HEK293 (cell line): Measurements from ENCODE around the gene SLIT1.

ENCODE experiments used
- CTCF ChIA-PET: fragments of 350-600 bp; formaldehyde crosslinking; extraction: SDS; loops from one replicate; lab custom pipeline; 2021; ENCODE audit warnings: antibody characterized with exemption; lab: Yijun Ruan, JAX
- POLR2A ChIA-PET: fragments of 300-600 bp; formaldehyde crosslinking; extraction: SDS; loops from one replicate; lab custom pipeline; 2020; ENCODE audit warnings: antibody characterized with exemption, inconsistent platforms; lab: Yijun Ruan, JAX
- H3K27ac ChIP-seq: fragments of 200-500 bp; sonication (Bioruptor generic); 2 replicates; pipeline ENCODE4 v1.5.1; 2014; ENCODE audit warnings: low read depth, low read length, control low read depth, inconsistent platforms; ENCODE audit errors: extremely low read depth
- H3K36me3 ChIP-seq, 2 experiments: fragments of 200-500 bp in 1 of 2; sonication (Bioruptor generic) in 1 of 2; 1 replicate in 1 of 2; 2 replicates in 1 of 2; pipeline ENCODE4 v1.5.1; 2014 to 2017; ENCODE audit warnings: inconsistent platforms in 2 of 2, low read length in 2 of 2; ENCODE audit not compliant: control insufficient read depth in 2 of 2, insufficient read depth in 1 of 2
- H3K4me1 ChIP-seq: fragments of 200-500 bp; sonication (Bioruptor generic); 2 replicates; pipeline ENCODE4 v1.5.1; 2014; ENCODE audit warnings: mild to moderate bottlenecking, low read length, inconsistent platforms; ENCODE audit not compliant: control insufficient read depth, insufficient read depth
- H3K4me3 ChIP-seq: 2 replicates; pipeline ENCODE4 v1.5.1; 2011; ENCODE audit warnings: low read depth, mild to moderate bottlenecking, control low read depth, low read length, moderate library complexity
- H3K9me3 ChIP-seq: fragments of 200-500 bp; sonication (Bioruptor generic); 2 replicates; pipeline ENCODE4 v1.5.1; 2014; ENCODE audit warnings: low read depth, low read length, inconsistent platforms; ENCODE audit not compliant: control insufficient read depth, insufficient read depth
- BCL11A ChIP-seq: fragments of 450-650 bp; formaldehyde crosslinking; IDR thresholded peaks from 2 replicates; pipeline ENCODE4 v1.5.1; 2016; ENCODE audit warnings: low read depth, missing biosample characterization, missing genetic modification characterization
- ELK4 ChIP-seq: IDR thresholded peaks from 2 replicates; pipeline ENCODE4 v1.6.1; 2011; ENCODE audit warnings: mild to moderate bottlenecking, low read depth, low read length, borderline replicate concordance
- GLI2 ChIP-seq: fragments of 450-650 bp; formaldehyde crosslinking; IDR thresholded peaks from 2 replicates; pipeline ENCODE4; 2017; ENCODE audit warnings: missing biosample characterization, missing genetic modification characterization, low read depth, borderline replicate concordance
- GLIS2 ChIP-seq: fragments of 450-650 bp; formaldehyde crosslinking; IDR thresholded peaks from 2 replicates; pipeline ENCODE4 v1.5.1; 2016; ENCODE audit warnings: missing biosample characterization, missing genetic modification characterization
- KLF10 ChIP-seq: fragments of 450-650 bp; IDR thresholded peaks from 2 replicates; pipeline ENCODE4 v1.5.1; 2018; ENCODE audit warnings: missing biosample characterization, mild to moderate bottlenecking, missing genetic modification characterization
- PRDM1 ChIP-seq: fragments of 450-650 bp; formaldehyde crosslinking; IDR thresholded peaks from 2 replicates; pipeline ENCODE4; 2016; ENCODE audit warnings: missing biosample characterization, missing genetic modification characterization
- TCF7L2 ChIP-seq: IDR thresholded peaks from 2 replicates; pipeline ENCODE4 v1.6.1; 2011; ENCODE audit warnings: low read depth, mild to moderate bottlenecking, inconsistent platforms, low read length, moderate library complexity, borderline replicate concordance
- TRIM28 ChIP-seq: IDR thresholded peaks from 2 replicates; pipeline ENCODE4 v1.6.1; 2011; ENCODE audit warnings: low read length, control low read depth, borderline replicate concordance
- TSHZ1 ChIP-seq: fragments of 450-650 bp; formaldehyde crosslinking; IDR thresholded peaks from 2 replicates; pipeline ENCODE4 v1.5.1; 2016; ENCODE audit warnings: missing biosample characterization, missing genetic modification characterization, borderline replicate concordance
- ZBTB7A ChIP-seq: fragments of 450-650 bp; formaldehyde crosslinking; IDR thresholded peaks from 2 replicates; pipeline ENCODE4 v1.5.1; 2016; ENCODE audit warnings: low read depth, missing biosample characterization, missing genetic modification characterization
- ZNF211 ChIP-seq: fragments of 450-650 bp; formaldehyde crosslinking; IDR thresholded peaks from 2 replicates; pipeline ENCODE4 v1.5.1; 2016; ENCODE audit warnings: low read depth, missing biosample characterization, missing genetic modification characterization
- ZNF248 ChIP-seq: fragments of 450-650 bp; formaldehyde crosslinking; IDR thresholded peaks from 2 replicates; pipeline ENCODE4 v1.5.1; 2017; ENCODE audit warnings: missing biosample characterization, missing genetic modification characterization
- ZNF350 ChIP-seq: fragments of 450-650 bp; formaldehyde crosslinking; IDR thresholded peaks from 2 replicates; pipeline ENCODE4 v1.5.0; 2017; ENCODE audit warnings: missing biosample characterization, mild to moderate bottlenecking, missing genetic modification characterization
- ZNF433 ChIP-seq: fragments of 450-650 bp; formaldehyde crosslinking; IDR thresholded peaks from 2 replicates; pipeline ENCODE4 v1.5.1; 2016; ENCODE audit warnings: missing biosample characterization, missing genetic modification characterization, low read depth
- ZNF518A ChIP-seq: fragments of 450-650 bp; formaldehyde crosslinking; conservative IDR thresholded peaks from 2 replicates; pipeline ENCODE4 v1.5.1; 2016; ENCODE audit warnings: low read depth, missing biosample characterization, missing genetic modification characterization
- ZNF585B ChIP-seq: fragments of 450-650 bp; formaldehyde crosslinking; IDR thresholded peaks from 2 replicates; pipeline ENCODE4 v1.5.1; 2016; ENCODE audit warnings: missing biosample characterization, missing genetic modification characterization
- ZNF596 ChIP-seq: fragments of 450-650 bp; IDR thresholded peaks from 2 replicates; pipeline ENCODE4 v1.5.0; 2018; ENCODE audit warnings: missing biosample characterization, mild to moderate bottlenecking, missing genetic modification characterization, moderate library complexity
- ZNF692 ChIP-seq: fragments of 450-650 bp; formaldehyde crosslinking; IDR thresholded peaks from 2 replicates; pipeline ENCODE4 v1.5.1; 2016; ENCODE audit warnings: missing biosample characterization, missing genetic modification characterization
- ZNF707 ChIP-seq: fragments of 450-650 bp; formaldehyde crosslinking; IDR thresholded peaks from 2 replicates; pipeline ENCODE4 v1.5.1; 2016; ENCODE audit warnings: missing biosample characterization, missing genetic modification characterization
- ZNF792 ChIP-seq: fragments of 450-650 bp; formaldehyde crosslinking; IDR thresholded peaks from 2 replicates; pipeline ENCODE4 v1.5.1; 2016; ENCODE audit warnings: missing biosample characterization, missing genetic modification characterization
- ZSCAN4 ChIP-seq: fragments of 450-650 bp; formaldehyde crosslinking; IDR thresholded peaks from 2 replicates; pipeline ENCODE4 v1.5.1; 2017; ENCODE audit warnings: missing biosample characterization, missing genetic modification characterization

Gene SLIT1

GRCh38 chr10:97090035-97090434, 95.7 kb downstream of the SLIT1 start (continued):
- TF ChIP-seq BCL11A (tag by site-specific recombination) (no peak), ZNF707 (tag by site-specific recombination) (no peak), ELK4 (no peak), ZNF585B (tag by site-specific recombination) (no peak), KLF10 (tag by site-specific recombination) (no peak)
- TF ChIP-seq, all 188 proteins: peak for 0

- ChIA-PET CTCF (interaction anchor here (0.6 to 1.4 kb wide), 4 partner anchors 8 to 491 kb away, joined by 3 to 7 read pairs (median 4); no protein-coding TSS in a partner anchor), POLR2A (no interaction called here)
- H3K4me1 ChIP-seq, result no peaks in the 10 kb centered on the region
- no peaks in the 10 kb centered on the region for H3K36me3 ChIP-seq
- no peaks in the 10 kb centered on the region for H3K9me3 ChIP-seq
- no peak for TF ChIP-seq ZNF433 (tag by site-specific recombination)
- no peak for TF ChIP-seq GLI2 (tag by site-specific recombination)
- TF ChIP-seq ZNF350, result no peak
- TF ChIP-seq ZBTB7A (tag by site-specific recombination), result no peak
- TF ChIP-seq GLIS2 (tag by site-specific recombination), result no peak
- TF ChIP-seq ZNF211 (tag by site-specific recombination), result no peak
- H3K4me3 ChIP-seq, result no peak overlapping the region
- H3K27ac ChIP-seq, result no peak overlapping the region
Measured at GRCh38 chr10:97089209-97089870, 96.4 kb downstream of the SLIT1 start.

GRCh38 chr10:97087296-97087695, 98.5 kb downstream of the SLIT1 start:
- no peaks in the 10 kb centered on the region for H3K4me1 ChIP-seq
- no peak overlapping the region for H3K27ac ChIP-seq
- no peaks in the 10 kb centered on the region for H3K9me3 ChIP-seq
- no peak overlapping the region for H3K4me3 ChIP-seq
- CTCF ChIA-PET, result interaction anchor here (0.7 to 1.4 kb wide), 3 partner anchors 14 to 651 kb away, joined by 3 to 6 read pairs (median 5); no protein-coding TSS in a partner anchor
- no peaks in the 10 kb centered on the region for H3K36me3 ChIP-seq
- POLR2A ChIA-PET, result no interaction called here
- TF ChIP-seq ZSCAN4 (no peak), TRIM28 (no peak), ZNF792 (tag by site-specific recombination) (no peak), ZNF248 (tag by site-specific recombination) (no peak), ZNF518A (no peak), ZNF692 (tag by site-specific recombination) (no peak), ZNF596 (tag by site-specific recombination) (no peak), PRDM1 (tag by site-specific recombination) (no peak), TSHZ1 (tag by site-specific recombination) (no peak), TCF7L2 (no peak)
